GM21381 (cell line): Measurements from ENCODE around the gene EPHA4.
"Not testable (repeated sequence)": the region's sequence is repeated elsewhere in the genome, so short reads cannot be mapped to it uniquely, and the experiment has no call there.

ENCODE experiments used
- ATAC-seq: cut with Tn5 transposase; IDR thresholded peaks from one replicate; pipeline ENCODE4 v1.9.1; 2021; ENCODE audit warnings: mild to moderate bottlenecking, moderate library complexity; ENCODE audit not compliant: unreplicated experiment

EPHA4 gene

GRCh38 chr2:221511325-221511724 lies 60.8 kb downstream of the EPHA4 start:
- not testable (repeated sequence) for ATAC-seq

- no peak for ATAC-seq
Measured at GRCh38 chr2:221506469-221506868, 65.6 kb downstream of the EPHA4 start.

GRCh38 chr2:221505605-221506004 lies 66.5 kb downstream of the EPHA4 start:
- ATAC-seq: no peak

GRCh38 chr2:221504905-221505304 lies 67.2 kb downstream of the EPHA4 start:
- ATAC-seq: no peak

- ATAC-seq: no peak
Measured at GRCh38 chr2:221503965-221504364, 68.1 kb downstream of the EPHA4 start.

- ATAC-seq: no peak
Measured at GRCh38 chr2:221502270-221503010, 69.7 kb downstream of the EPHA4 start.

GRCh38 chr2:221501883-221502269 lies 70.2 kb downstream of the EPHA4 start:
- ATAC-seq: no peak

- no peak for ATAC-seq
Measured at GRCh38 chr2:221501210-221501882, 70.8 kb downstream of the EPHA4 start.

- no peak for ATAC-seq
Measured at GRCh38 chr2:221500501-221501209, 71.4 kb downstream of the EPHA4 start.

- ATAC-seq: no peak
Measured at GRCh38 chr2:221495731-221496130, 76.4 kb downstream of the EPHA4 start.

GRCh38 chr2:221494556-221494955 lies 77.5 kb downstream of the EPHA4 start:
- ATAC-seq: no peak

GRCh38 chr2:221493391-221493790 lies 78.7 kb downstream of the EPHA4 start:
- ATAC-seq: no peak

- ATAC-seq: no peak
Measured at GRCh38 chr2:221492636-221493035, 79.5 kb downstream of the EPHA4 start.

- no peak for ATAC-seq
Measured at GRCh38 chr2:221490506-221491060, 81.5 kb downstream of the EPHA4 start.

- no peak for ATAC-seq
Measured at GRCh38 chr2:221488136-221488807, 83.8 kb downstream of the EPHA4 start.

GRCh38 chr2:221486106-221486505 lies 86.0 kb downstream of the EPHA4 start:
- ATAC-seq: no peak

GRCh38 chr2:221485503-221485870 lies 86.6 kb downstream of the EPHA4 start:
- no peak for ATAC-seq

- ATAC-seq: no peak
Measured at GRCh38 chr2:221484761-221485502, 87.2 kb downstream of the EPHA4 start.

- ATAC-seq: no peak
Measured at GRCh38 chr2:221482666-221483455, 89.2 kb downstream of the EPHA4 start.

GRCh38 chr2:221480821-221481220 lies 91.3 kb downstream of the EPHA4 start:
- ATAC-seq: no peak
